22Rv1 (cell line): ENCODE data around the gene PAPSS2.

ENCODE experiments used
- ZFX ChIP-seq: fragments of 450-650 bp; IDR thresholded peaks from 2 replicates; pipeline ENCODE4 v1.6.1; 2017; ENCODE audit warnings: antibody characterized with exemption, borderline replicate concordance
- TF ChIP-seq, protein P1 (sequence below): fragments of 450-650 bp; IDR thresholded peaks from 2 replicates; pipeline ENCODE4 v1.5.1; 2017; ENCODE audit warnings: mild to moderate bottlenecking

DNA sequence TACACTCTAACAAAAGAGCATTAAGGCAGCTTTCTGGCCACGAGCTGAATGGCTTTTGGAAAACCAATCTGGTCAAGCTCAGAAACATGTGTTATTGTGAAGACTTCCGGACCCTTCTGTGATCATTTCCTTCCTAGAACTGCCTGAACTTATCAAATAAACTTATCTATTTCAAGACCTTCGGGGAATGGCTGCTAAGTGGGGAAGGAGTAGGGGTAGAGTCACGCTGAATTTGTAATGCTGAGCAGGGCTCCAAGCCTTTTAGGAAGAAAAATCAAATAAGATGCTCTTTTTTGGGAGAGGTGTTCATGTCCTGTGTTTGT lies 56.6 kb downstream of the PAPSS2 start:
- TF ChIP-seq, protein P1, sequence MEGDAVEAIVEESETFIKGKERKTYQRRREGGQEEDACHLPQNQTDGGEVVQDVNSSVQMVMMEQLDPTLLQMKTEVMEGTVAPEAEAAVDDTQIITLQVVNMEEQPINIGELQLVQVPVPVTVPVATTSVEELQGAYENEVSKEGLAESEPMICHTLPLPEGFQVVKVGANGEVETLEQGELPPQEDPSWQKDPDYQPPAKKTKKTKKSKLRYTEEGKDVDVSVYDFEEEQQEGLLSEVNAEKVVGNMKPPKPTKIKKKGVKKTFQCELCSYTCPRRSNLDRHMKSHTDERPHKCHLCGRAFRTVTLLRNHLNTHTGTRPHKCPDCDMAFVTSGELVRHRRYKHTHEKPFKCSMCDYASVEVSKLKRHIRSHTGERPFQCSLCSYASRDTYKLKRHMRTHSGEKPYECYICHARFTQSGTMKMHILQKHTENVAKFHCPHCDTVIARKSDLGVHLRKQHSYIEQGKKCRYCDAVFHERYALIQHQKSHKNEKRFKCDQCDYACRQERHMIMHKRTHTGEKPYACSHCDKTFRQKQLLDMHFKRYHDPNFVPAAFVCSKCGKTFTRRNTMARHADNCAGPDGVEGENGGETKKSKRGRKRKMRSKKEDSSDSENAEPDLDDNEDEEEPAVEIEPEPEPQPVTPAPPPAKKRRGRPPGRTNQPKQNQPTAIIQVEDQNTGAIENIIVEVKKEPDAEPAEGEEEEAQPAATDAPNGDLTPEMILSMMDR: no peak
- TF ChIP-seq ZFX: no peak
